Neural cell (in vitro differentiated cells): ENCODE measurements around the gene SDK2. TPM values are rescaled to one million over a fixed set of nuclear protein-coding genes. Genes with fewer than 3 reads are reported as not detected.

Experiments
- H2AFZ ChIP-seq: fragments of 200-600, 300-800 bp; sonication (generic), shearing (Covaris generic); 2 replicates; pipeline ENCODE4 v1.6.0; 2014; ENCODE audit warnings: low read depth, mild to moderate bottlenecking, antibody characterized with exemption, low read length, moderate library complexity
- H3F3A ChIP-seq: fragments of 200-600 bp; shearing (Covaris generic); 2 replicates; pipeline ENCODE4 v1.6.1; 2016; ENCODE audit warnings: mild to moderate bottlenecking, moderate library complexity, mixed read lengths, antibody characterized with exemption, low read length; ENCODE audit not compliant: insufficient read depth, poor library complexity, severe bottlenecking
- H3K27ac ChIP-seq: fragments of 200-600, 300-800 bp; sonication (generic), shearing (Covaris generic); 2 replicates; pipeline ENCODE4 v1.5.1; 2014; ENCODE audit warnings: mild to moderate bottlenecking, low read length, moderate library complexity
- H3K27me3 ChIP-seq: fragments of 300-800, 200-600 bp; sonication (generic), shearing (Covaris generic); 2 replicates; pipeline ENCODE4 v1.6.0; 2014; ENCODE audit warnings: mild to moderate bottlenecking, low read depth, low read length, moderate library complexity; ENCODE audit not compliant: insufficient read depth
- H3K36me3 ChIP-seq: fragments of 300-800, 200-600 bp; sonication (generic), shearing (Covaris generic); 2 replicates; pipeline ENCODE4 v1.5.1; 2014; ENCODE audit warnings: mild to moderate bottlenecking, antibody characterized with exemption, low read length, moderate library complexity; ENCODE audit not compliant: insufficient read depth
- H3K4me2 ChIP-seq: fragments of 300-800, 200-600 bp; sonication (generic), shearing (Covaris generic); 2 replicates; pipeline ENCODE4 v1.6.0; 2014; ENCODE audit warnings: mild to moderate bottlenecking, low read length
- H3K4me3 ChIP-seq: fragments of 300-800, 200-600 bp; sonication (generic), shearing (Covaris generic); 2 replicates; pipeline ENCODE4 v1.5.1; 2014; ENCODE audit warnings: mild to moderate bottlenecking, low read length, moderate library complexity
- H3K79me2 ChIP-seq: fragments of 200-600 bp; shearing (Covaris generic); replicated peaks from 2 replicates; pipeline ENCODE4 v1.6.0; 2014; ENCODE audit warnings: mild to moderate bottlenecking, low read length, moderate library complexity; ENCODE audit not compliant: insufficient read depth
- H3K9ac ChIP-seq: fragments of 300-800, 200-600 bp; sonication (generic), shearing (Covaris generic); 2 replicates; pipeline ENCODE4 v1.6.1; 2016; ENCODE audit warnings: mild to moderate bottlenecking, low read length, mixed read lengths
- H3K9me2 ChIP-seq: fragments of 200-600 bp; shearing (Covaris generic); 2 replicates; pipeline ENCODE4 v1.6.1; 2016; ENCODE audit warnings: mild to moderate bottlenecking, low read length, mixed read lengths; ENCODE audit not compliant: insufficient read depth
- H3K9me3 ChIP-seq: fragments of 200-600, 300-800 bp; sonication (generic), shearing (Covaris generic); 2 replicates; pipeline ENCODE4 v1.6.1; 2016; ENCODE audit warnings: mild to moderate bottlenecking, mixed run types, low read length, moderate library complexity, mixed read lengths
- H4K20me1 ChIP-seq: fragments of 200-600 bp; shearing (Covaris generic); 2 replicates; pipeline ENCODE4 v1.6.1; 2016; ENCODE audit warnings: mild to moderate bottlenecking, mixed run types; ENCODE audit not compliant: insufficient read depth
- CTCF ChIP-seq: fragments of 450-650 bp; IDR thresholded peaks from 2 replicates; pipeline ENCODE4 v1.5.1; 2014; ENCODE audit warnings: antibody characterized with exemption, mild to moderate bottlenecking, moderate library complexity; ENCODE audit not compliant: poor library complexity, severe bottlenecking
- EP300 ChIP-seq: fragments of 450-650 bp; conservative IDR thresholded peaks from 2 replicates; pipeline ENCODE4 v1.6.1; 2014; ENCODE audit warnings: antibody characterized with exemption, mild to moderate bottlenecking, moderate library complexity; ENCODE audit not compliant: poor library complexity, severe bottlenecking
- EZH2 ChIP-seq: fragments of 200-600, 300-800 bp; shearing (Covaris generic), sonication (generic); IDR thresholded peaks from 2 replicates; pipeline ENCODE4 v1.6.1; 2014; ENCODE audit warnings: antibody characterized with exemption, low read length, borderline replicate concordance, mild to moderate bottlenecking; ENCODE audit not compliant: insufficient read depth, poor library complexity, severe bottlenecking
- MXI1 ChIP-seq: fragments of 450-650 bp; conservative IDR thresholded peaks from 2 replicates; pipeline ENCODE4 v1.6.1; 2014; ENCODE audit warnings: antibody characterized with exemption, mild to moderate bottlenecking; ENCODE audit not compliant: poor library complexity, severe bottlenecking
- POLR2AphosphoS5 ChIP-seq: IDR thresholded peaks from 2 replicates; pipeline ENCODE4 v1.6.1; 2012
- RAD21 ChIP-seq: fragments of 450-650 bp; conservative IDR thresholded peaks from 2 replicates; pipeline ENCODE4 v1.6.1; 2014; ENCODE audit warnings: antibody characterized with exemption, mild to moderate bottlenecking, moderate library complexity
- REST ChIP-seq: IDR thresholded peaks from 2 replicates; pipeline ENCODE4 v1.6.1; 2012; ENCODE audit warnings: borderline replicate concordance
- SMC3 ChIP-seq: fragments of 450-650 bp; conservative IDR thresholded peaks from 2 replicates; pipeline ENCODE4 v1.6.1; 2014; ENCODE audit warnings: antibody characterized with exemption, mild to moderate bottlenecking, moderate library complexity; ENCODE audit not compliant: poor library complexity
- TAF1 ChIP-seq: IDR thresholded peaks from 2 replicates; pipeline ENCODE4 v1.6.1; 2012; ENCODE audit warnings: low read depth
- polyA plus RNA-seq: library from polyadenylated mRNA; depleted of rRNA; stranded (reverse); fragments of >200 nt; gene quantifications from 2 replicates; pipeline ENCODE4 v1.2.3, GENCODE V29; 2014

Gene SDK2
- polyA plus RNA-seq, 1 donor from 2014 or later, result 0.73 TPM

DNA sequence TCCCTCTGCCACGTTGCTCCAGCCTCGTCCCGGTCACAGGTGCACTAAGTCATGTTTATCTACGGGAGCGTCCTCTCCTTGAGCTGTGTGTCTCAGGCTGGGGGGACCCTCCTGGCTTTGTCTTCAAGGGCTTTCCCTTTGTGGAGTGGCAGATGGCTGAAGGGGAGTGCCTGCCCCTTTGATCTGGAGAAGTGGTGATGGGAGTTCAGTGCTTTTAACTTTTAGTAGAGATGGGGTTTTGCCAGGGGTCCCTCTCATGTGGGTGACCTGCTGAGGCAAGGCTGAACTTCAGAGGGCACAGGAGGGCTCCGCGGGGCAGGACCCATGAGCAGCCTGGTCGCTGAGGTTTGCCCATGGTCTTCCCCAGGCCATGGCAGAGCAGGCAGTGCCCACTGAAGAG, 259.3 kb downstream of the SDK2 start:
- Histone ChIP-seq H3K36me3 (no peaks in the 10 kb centered on the region), H3K27me3 (no peaks in the 10 kb centered on the region)

DNA sequence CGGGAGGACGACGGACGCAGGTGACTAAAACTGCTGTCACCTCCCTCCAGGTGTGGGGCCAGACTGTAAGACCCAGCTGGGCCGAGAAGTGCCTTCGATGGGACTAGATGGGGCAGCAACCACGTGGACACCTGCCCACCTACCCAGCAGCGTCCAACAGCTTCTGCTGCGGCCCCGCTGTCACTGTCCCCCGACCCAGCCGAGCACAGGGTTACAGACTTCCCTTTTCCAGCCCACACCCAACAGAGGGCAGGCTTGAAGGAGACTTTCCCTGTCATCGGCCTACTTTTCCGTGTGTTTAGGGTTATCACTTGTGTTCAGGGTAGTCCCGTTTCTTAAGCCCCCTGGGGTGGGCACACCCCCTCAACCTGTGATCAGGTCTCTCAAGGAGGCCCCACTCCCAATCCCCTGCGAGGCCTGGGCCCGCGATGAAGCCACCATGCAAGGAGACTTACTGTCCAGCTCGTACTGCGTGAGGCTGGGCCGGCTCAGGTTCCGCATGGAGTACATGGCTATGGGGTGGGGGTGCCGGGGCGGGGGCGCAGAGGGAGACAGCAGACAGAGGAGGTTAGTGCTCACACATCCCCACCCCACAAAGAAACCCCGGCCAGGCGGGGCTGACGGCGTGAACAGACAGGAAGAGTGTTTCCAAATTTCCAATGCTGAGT, 263.7 kb downstream of the SDK2 start:
- no peaks in the 10 kb centered on the region for H3K9me2 ChIP-seq
- H4K20me1 ChIP-seq, result no peaks in the 10 kb centered on the region
- no peak overlapping the region for H3K4me2 ChIP-seq
- no peaks in the 10 kb centered on the region for H3K27me3 ChIP-seq
- H3F3A ChIP-seq, result no peaks in the 10 kb centered on the region
- no peak overlapping the region for H2AFZ ChIP-seq
- no peaks in the 10 kb centered on the region for H3K79me2 ChIP-seq
- H3K4me3 ChIP-seq, result no peak overlapping the region
- TF ChIP-seq EP300 (no peak), RAD21 (no peak), POLR2AphosphoS5 (no peak), SMC3 (no peak)
- H3K36me3 ChIP-seq, result no peaks in the 10 kb centered on the region
- H3K9me3 ChIP-seq, result no peaks in the 10 kb centered on the region
- H3K27ac ChIP-seq, result no peak overlapping the region
- H3K9ac ChIP-seq, result no peak overlapping the region

More for the DNA sequence above, 259.3 kb downstream of the SDK2 start:
- H3F3A ChIP-seq, result no peaks in the 10 kb centered on the region
- TF ChIP-seq TAF1, result no peak
- no peak for TF ChIP-seq RAD21
- no peak for TF ChIP-seq CTCF
- no peak for TF ChIP-seq POLR2AphosphoS5
- TF ChIP-seq EP300, result no peak
- TF ChIP-seq SMC3, result no peak
- TF ChIP-seq MXI1, result no peak
- TF ChIP-seq REST, result no peak
- TF ChIP-seq EZH2, result no peak
- H3K4me2 ChIP-seq, result no peak overlapping the region
- H3K79me2 ChIP-seq, result no peaks in the 10 kb centered on the region
- no peaks in the 10 kb centered on the region for H4K20me1 ChIP-seq
- no peaks in the 10 kb centered on the region for H3K9me3 ChIP-seq
- H3K27ac ChIP-seq, result no peak overlapping the region
- no peaks in the 10 kb centered on the region for H3K9me2 ChIP-seq
- H3K9ac ChIP-seq, result no peak overlapping the region
- H2AFZ ChIP-seq, result no peak overlapping the region
- H3K4me3 ChIP-seq, result no peak overlapping the region
